OCI-LY7 (cell line): ENCODE results near the gene CTRB1. TPM values are rescaled to one million over a fixed set of nuclear protein-coding genes. Genes with fewer than 3 reads are reported as not detected.

Experiments
- BruUV-seq: library from RNA; stranded (reverse); fragments of 400-500 nt; replicated peaks from 2 replicates; lab custom pipeline; 2021; lab: Mats Ljungman, UMichigan
- CTCF ChIA-PET: fragments of 300-600 bp; sonication (Branson Sonifier 250); formaldehyde crosslinking; loops from one replicate; lab custom pipeline; 2022; ENCODE audit warnings: antibody characterized with exemption; ENCODE audit not compliant: unreplicated experiment; lab: Charles Lee
- POLR2A ChIA-PET: fragments of 300-600 bp; sonication (Branson Sonifier 250); formaldehyde crosslinking; loops from one replicate; lab custom pipeline; 2022; ENCODE audit warnings: antibody characterized with exemption; lab: Charles Lee
- DNase-seq: peaks from one replicate; pipeline ENCODE4 v3.0.0-alpha.2; 2015; ENCODE audit warnings: low spot score
- H2AFZ ChIP-seq: fragments of 200-600 bp; sonication (generic), shearing (Covaris generic); 2 replicates; pipeline ENCODE4 v1.6.1; 2014; ENCODE audit warnings: mild to moderate bottlenecking, antibody characterized with exemption, low read length, moderate library complexity
- H3K27ac ChIP-seq: fragments of 200-600 bp; sonication (generic); 2 replicates; pipeline ENCODE4 v1.5.1; 2014; ENCODE audit warnings: mixed run types, low read depth, mild to moderate bottlenecking, moderate library complexity, low read length, inconsistent platforms; ENCODE audit not compliant: poor library complexity, severe bottlenecking
- H3K36me3 ChIP-seq: fragments of 200-600 bp; sonication (generic); 2 replicates; pipeline ENCODE4 v1.6.1; 2014; ENCODE audit warnings: mild to moderate bottlenecking, antibody characterized with exemption, low read length, moderate library complexity, mixed read lengths; ENCODE audit not compliant: insufficient read depth
- H3K4me1 ChIP-seq: fragments of 200-600 bp; sonication (generic); 2 replicates; pipeline ENCODE4 v1.5.1; 2014; ENCODE audit warnings: mild to moderate bottlenecking, low read length; ENCODE audit not compliant: insufficient read depth, poor library complexity, severe bottlenecking
- H3K4me2 ChIP-seq: fragments of 200-600 bp; sonication (generic); 2 replicates; pipeline ENCODE4 v1.6.1; 2014; ENCODE audit warnings: mild to moderate bottlenecking, low read length
- H3K4me3 ChIP-seq: fragments of 200-600 bp; sonication (generic); 2 replicates; pipeline ENCODE4 v1.5.1; 2014; ENCODE audit warnings: mild to moderate bottlenecking, low read depth, low read length; ENCODE audit not compliant: poor library complexity, severe bottlenecking
- H3K79me2 ChIP-seq: fragments of 200-600 bp; sonication (generic); 2 replicates; pipeline ENCODE4 v1.6.1; 2016; ENCODE audit warnings: low read depth, mild to moderate bottlenecking, low read length, moderate library complexity, mixed read lengths; ENCODE audit not compliant: insufficient read depth
- H3K9me2 ChIP-seq: fragments of 200-600 bp; sonication (generic); 2 replicates; pipeline ENCODE4 v1.6.1; 2016; ENCODE audit warnings: mild to moderate bottlenecking, low read length, mixed read lengths; ENCODE audit not compliant: insufficient read depth
- H3K9me3 ChIP-seq: fragments of 200-600 bp; sonication (generic); 2 replicates; pipeline ENCODE4 v1.6.1; 2014; ENCODE audit warnings: mild to moderate bottlenecking, mixed run types, low read length, mixed read lengths
- H4K20me1 ChIP-seq: fragments of 200-600 bp; sonication (generic); 2 replicates; pipeline ENCODE4 v1.6.1; 2014; ENCODE audit warnings: mild to moderate bottlenecking, antibody characterized with exemption, low read length, moderate library complexity, mixed read lengths; ENCODE audit not compliant: insufficient read depth
- EZH2phosphoT487 ChIP-seq: fragments of 200-600 bp; sonication (generic); IDR thresholded peaks from 2 replicates; pipeline ENCODE4 v1.6.1; 2018; ENCODE audit warnings: low read depth, borderline replicate concordance, mild to moderate bottlenecking, mixed run types, antibody characterized with exemption, low read length, moderate library complexity, mixed read lengths
- intact Hi-C: fragments of 100-400 bp; cut with micrococcal nuclease; formaldehyde crosslinking; loops from one replicate; pipeline ENCODE4 v1.10.0; 2022; ENCODE audit not compliant: unreplicated experiment
- total RNA-seq, 2 experiments: library from RNA; depleted of rRNA in 1 of 2; stranded (reverse); fragments of >200 nt in 1 of 2; shearing (Covaris generic) in 1 of 2; gene quantifications; 2 replicates each; pipeline ENCODE4 v1.2.3, GENCODE V29; 2014 to 2022
- TF ChIP-seq, protein P1 (sequence below): fragments of 200-600 bp; sonication (generic); conservative IDR thresholded peaks from 2 replicates; pipeline ENCODE4 v1.5.1; 2014; ENCODE audit warnings: mild to moderate bottlenecking, antibody characterized with exemption, low read length, moderate library complexity, mixed read lengths

Gene CTRB1
- total RNA-seq, 2 experiments from 2014 or later: not detected

DNA sequence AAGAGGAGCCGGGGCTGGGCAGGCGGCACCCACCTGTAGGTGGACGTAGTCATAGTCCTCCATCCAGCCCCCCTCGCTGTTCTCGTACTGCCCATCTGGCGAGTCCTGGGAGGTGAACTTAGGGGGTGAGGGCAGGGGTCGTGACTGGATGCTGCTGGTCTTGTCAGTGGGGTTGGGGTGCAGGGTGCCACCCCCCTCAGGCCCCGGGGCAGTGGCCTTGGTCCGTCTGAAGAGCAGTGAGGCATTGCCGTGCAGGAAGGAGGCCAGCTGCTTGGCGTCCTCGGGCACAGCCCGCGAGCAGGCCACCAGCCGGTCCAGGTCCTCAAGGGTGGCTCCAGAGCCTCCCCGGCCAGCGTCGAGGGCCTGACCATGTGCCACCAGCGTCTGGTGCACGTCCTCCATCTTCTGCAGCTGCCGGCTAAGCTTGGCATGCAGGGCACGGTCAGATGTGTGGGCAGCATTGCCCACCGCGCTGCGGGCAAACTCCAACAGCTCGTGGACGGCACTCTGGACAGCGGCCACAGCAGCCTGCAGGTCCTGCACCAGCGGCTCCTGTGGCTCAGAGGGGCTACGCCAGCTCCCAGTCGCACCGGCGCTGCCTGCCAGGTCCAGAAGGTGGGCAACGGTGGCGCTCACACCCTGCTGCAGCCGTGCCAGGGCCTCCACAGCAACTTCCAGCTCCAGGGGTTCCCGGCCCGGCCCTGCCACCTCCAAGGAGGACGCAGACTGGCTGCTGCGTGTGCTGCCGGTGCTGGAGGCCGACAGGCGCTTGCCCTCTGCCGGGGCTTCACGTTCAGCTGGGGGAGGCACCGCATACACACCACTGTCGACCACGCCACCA is 16.3 kb downstream of the CTRB1 start:
- BruUV-seq: no TSS peak
- H3K79me2 ChIP-seq: no peaks in the 10 kb centered on the region
- intact Hi-C loops: loop anchor here (5.0 kb wide), 2 partner anchors 38 to 527 kb away; no protein-coding TSS in a partner anchor
- H4K20me1 ChIP-seq: no peaks in the 10 kb centered on the region
- H3K4me1 ChIP-seq: no peaks in the 10 kb centered on the region
- ChIA-PET POLR2A (no interaction called here), CTCF (no interaction called here)
- H3K36me3 ChIP-seq: no peaks in the 10 kb centered on the region
- no peak overlapping the region for H2AFZ ChIP-seq
- DNase-seq: no peak
- no peaks in the 10 kb centered on the region for H3K9me3 ChIP-seq
- H3K9me2 ChIP-seq: no peaks in the 10 kb centered on the region
- no peak overlapping the region for H3K4me2 ChIP-seq
- H3K27ac ChIP-seq: no peak overlapping the region
- TF ChIP-seq, protein P1, sequence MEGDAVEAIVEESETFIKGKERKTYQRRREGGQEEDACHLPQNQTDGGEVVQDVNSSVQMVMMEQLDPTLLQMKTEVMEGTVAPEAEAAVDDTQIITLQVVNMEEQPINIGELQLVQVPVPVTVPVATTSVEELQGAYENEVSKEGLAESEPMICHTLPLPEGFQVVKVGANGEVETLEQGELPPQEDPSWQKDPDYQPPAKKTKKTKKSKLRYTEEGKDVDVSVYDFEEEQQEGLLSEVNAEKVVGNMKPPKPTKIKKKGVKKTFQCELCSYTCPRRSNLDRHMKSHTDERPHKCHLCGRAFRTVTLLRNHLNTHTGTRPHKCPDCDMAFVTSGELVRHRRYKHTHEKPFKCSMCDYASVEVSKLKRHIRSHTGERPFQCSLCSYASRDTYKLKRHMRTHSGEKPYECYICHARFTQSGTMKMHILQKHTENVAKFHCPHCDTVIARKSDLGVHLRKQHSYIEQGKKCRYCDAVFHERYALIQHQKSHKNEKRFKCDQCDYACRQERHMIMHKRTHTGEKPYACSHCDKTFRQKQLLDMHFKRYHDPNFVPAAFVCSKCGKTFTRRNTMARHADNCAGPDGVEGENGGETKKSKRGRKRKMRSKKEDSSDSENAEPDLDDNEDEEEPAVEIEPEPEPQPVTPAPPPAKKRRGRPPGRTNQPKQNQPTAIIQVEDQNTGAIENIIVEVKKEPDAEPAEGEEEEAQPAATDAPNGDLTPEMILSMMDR: no peak
- no peak for TF ChIP-seq EZH2phosphoT487
- no peak overlapping the region for H3K4me3 ChIP-seq

DNA sequence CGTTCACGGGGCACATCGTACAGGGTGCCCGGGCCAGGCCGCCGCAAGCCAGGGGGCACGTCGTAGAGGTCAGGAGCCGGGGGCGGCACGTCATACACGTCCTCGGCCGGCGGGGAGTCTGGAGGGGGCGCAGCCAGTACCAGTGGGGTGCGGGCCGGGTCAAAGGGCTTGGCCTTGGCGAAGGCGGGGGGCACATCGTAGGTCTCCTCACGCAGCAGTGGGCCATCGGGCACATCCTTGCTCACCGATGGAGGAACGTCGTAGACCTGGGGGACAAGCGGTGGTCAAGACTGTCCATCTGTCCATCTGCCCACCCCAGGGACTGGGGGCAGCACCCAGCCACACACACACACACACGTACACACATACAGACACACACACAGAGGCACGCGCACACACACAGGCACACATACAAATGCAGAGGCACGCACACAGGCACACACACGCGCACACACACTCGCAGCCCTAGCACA is 17.0 kb downstream of the CTRB1 start:
- no peak for DNase-seq
- intact Hi-C loops: no loop called here
- TF ChIP-seq, protein P1: no peak
- no peak for TF ChIP-seq EZH2phosphoT487
- no peaks in the 10 kb centered on the region for H3K9me2 ChIP-seq
- H2AFZ ChIP-seq: no peak overlapping the region
- H3K27ac ChIP-seq: no peak overlapping the region
- ChIA-PET CTCF (interaction anchor here (0.6 kb wide), 2 partner anchors 26 to 35 kb away, joined by 3 read pairs; no protein-coding TSS in a partner anchor), POLR2A (interaction anchor here (0.6 kb wide), 1 partner anchor 118 kb away, joined by 4 read pairs; no protein-coding TSS in a partner anchor)
- no peaks in the 10 kb centered on the region for H3K9me3 ChIP-seq
- H3K79me2 ChIP-seq: no peaks in the 10 kb centered on the region
- H4K20me1 ChIP-seq: no peaks in the 10 kb centered on the region
- H3K4me1 ChIP-seq: no peaks in the 10 kb centered on the region
- no peak overlapping the region for H3K4me2 ChIP-seq
- no peak overlapping the region for H3K4me3 ChIP-seq
- BruUV-seq: no TSS peak
- no peaks in the 10 kb centered on the region for H3K36me3 ChIP-seq

DNA sequence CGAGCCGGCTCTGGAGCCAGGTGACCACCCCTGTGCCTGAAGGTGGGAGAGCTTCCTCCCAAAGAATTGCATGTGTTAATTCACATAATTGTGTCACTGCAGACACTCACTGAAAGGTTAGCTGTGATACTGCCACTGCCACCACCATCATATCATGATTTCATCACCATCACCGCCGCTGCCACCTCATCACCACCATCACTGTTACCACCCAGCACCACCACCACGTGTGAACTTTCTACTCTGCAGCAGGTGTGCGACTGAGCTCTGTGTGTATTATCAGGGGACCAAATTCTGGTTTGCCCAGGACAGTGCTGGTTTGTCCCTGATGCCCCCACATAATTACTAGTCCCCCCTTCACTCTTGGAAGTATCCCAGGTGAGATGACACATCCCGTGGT is 17.4 kb downstream of the CTRB1 start:
- H3K79me2 ChIP-seq: no peaks in the 10 kb centered on the region
- DNase-seq: no peak
- H2AFZ ChIP-seq: no peak overlapping the region
- intact Hi-C loops: no loop called here
- H3K4me1 ChIP-seq: no peaks in the 10 kb centered on the region
- H3K9me2 ChIP-seq: no peaks in the 10 kb centered on the region
- no peak overlapping the region for H3K27ac ChIP-seq
- H3K4me3 ChIP-seq: no peak overlapping the region
- H3K4me2 ChIP-seq: no peak overlapping the region
- ChIA-PET POLR2A (interaction anchor here (0.6 kb wide), 1 partner anchor 118 kb away, joined by 4 read pairs; no protein-coding TSS in a partner anchor), CTCF (interaction anchor here (0.6 kb wide), 2 partner anchors 27 to 36 kb away, joined by 3 read pairs; no protein-coding TSS in a partner anchor)
- H3K9me3 ChIP-seq: no peaks in the 10 kb centered on the region
- no TSS peak for BruUV-seq
- H4K20me1 ChIP-seq: no peaks in the 10 kb centered on the region
- no peaks in the 10 kb centered on the region for H3K36me3 ChIP-seq
- TF ChIP-seq, protein P1: no peak
- TF ChIP-seq EZH2phosphoT487: no peak
